ENCODE measurements around the gene MEGF8.
"Not testable (repeated sequence)": the region's sequence is repeated elsewhere in the genome, so short reads cannot be mapped to it uniquely, and the experiment has no call there.

Gene MEGF8

GRCh38 chr19:42313096-42313839 is 12.2 kb upstream of the MEGF8 start, which contains the start of gene TMEM145:
TMEM145 (plus strand) TSS chr19:42313309; CDS start chr19:42313377, 68 bp downstream.
- DNase-seq = no peak

GRCh38 chr19:42313840-42314755 is 11.3 kb upstream of the MEGF8 start:
- DNase-seq = no peak

DNA sequence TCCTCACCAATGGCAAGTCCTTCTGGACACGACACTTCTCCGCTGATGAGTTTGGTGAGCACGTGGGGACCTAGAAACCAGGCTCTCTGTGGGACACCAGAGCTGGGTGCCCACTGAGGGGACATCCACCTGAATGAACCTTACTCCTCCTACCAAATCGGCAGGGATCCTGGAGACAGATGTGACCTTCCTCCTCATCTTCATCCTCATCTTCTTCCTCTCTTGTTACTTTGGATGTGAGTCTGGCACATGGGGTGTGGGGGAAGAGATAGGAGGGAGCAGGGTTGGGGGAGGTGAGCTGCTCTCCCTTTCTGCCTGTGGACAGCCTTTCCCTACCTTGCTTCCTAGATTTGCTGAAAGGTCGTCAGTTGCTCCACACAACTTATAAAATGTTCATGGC is 10.4 kb upstream of the MEGF8 start:
- no peak for DNase-seq

DNA sequence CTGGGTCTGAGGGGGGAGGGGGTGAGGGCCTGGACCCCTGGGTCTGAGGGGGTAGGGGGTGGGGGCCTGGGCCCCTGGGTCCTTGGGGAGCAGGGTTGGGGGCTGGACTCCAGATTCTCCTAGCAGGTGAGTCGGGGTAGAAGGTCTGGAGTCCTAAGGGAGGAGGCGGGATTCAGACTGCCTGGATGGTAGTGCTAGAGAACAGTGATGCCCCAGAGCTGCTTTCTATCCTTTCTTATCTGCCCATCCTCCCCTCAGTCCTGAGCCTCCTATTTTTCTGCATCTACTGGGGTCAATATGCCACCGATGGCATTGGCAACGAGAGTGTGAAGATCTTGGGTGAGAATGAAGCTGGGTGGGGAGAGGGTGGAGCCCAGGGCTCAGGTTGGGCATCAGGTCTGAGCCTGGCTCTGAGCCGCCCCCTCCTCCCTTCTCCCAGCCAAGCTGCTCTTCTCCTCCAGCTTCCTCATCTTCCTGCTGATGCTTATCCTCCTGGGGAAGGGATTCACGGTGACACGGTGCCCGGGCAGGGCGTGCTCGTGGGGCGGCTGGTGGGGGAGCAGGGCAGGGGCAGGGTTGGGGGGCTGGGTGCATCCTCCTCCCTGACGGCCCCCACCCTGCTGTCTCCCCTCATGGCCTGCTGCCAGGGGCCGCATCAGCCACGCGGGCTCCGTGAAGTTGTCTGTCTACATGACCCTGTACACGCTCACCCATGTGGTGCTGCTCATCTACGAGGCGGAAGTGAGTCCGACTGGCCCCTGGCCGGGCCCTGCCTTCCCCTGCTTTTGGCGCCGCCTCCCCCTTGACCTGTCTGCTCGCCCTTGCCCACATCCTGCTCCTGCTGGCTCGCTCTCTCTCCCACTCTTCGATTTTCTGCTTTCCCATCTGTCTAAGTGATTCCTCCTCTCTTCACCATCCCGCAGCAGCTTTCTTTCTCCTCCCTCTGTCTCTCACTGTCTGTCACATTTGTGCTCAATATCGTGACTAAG is 8.9 kb upstream of the MEGF8 start:
- DNase-seq = no peak

GRCh38 chr19:42317535-42317934 is 7.9 kb upstream of the MEGF8 start:
- no peak for DNase-seq

DNA sequence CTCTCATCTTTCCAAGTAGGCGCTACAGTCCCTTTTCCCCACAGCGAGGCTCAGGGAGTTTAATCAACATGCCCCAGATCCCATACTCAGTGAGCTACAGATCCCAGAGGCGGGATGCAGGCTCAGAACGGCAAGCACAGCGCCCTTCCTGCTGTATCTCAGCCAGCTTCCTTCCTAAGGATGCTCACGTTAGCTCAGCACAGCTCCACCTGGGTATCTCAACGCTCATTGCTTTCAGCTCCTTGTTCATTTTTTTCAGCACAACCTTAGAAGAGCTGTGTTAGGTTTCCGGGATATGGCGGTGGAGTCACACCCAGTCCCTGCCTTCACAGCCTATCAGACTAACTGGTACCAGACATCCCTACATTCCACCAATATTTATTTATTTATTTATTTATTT is 3.1 kb upstream of the MEGF8 start:
- no peak for DNase-seq

- no peak for DNase-seq
Observed at GRCh38 chr19:42323473-42323851, 2.0 kb upstream of the MEGF8 start.

- DNase-seq = no peak
Observed at GRCh38 chr19:42323852-42324654, 1.4 kb upstream of the MEGF8 start.

- DNase-seq = no peak
Observed at GRCh38 chr19:42324655-42325307, 654 bp upstream of the MEGF8 start.

GRCh38 chr19:42325896-42326771 is 699 bp downstream of the MEGF8 start:
- peak; percentile 18 for DNase-seq

DNA sequence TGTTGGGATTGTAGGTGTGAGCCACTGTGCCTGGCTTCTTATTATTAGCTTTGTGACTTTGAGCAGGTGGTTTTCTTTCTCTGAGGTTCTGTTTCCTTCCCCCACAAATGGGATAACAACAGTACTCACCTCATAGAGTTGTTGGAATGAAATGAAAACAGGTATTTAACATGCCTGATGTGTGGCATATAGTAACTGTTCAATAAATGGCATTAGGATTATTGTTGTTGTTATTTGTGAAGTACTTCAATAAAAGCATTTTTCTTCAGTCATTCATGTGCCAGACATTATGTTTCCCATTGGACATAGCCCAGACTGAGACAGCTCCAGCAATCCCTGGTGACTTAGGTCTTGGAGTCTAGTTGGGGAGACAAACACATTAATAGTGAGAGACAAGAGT is 1.5 kb downstream of the MEGF8 start:
- DNase-seq = no peak

GRCh38 chr19:42327381-42327780 is 1.9 kb downstream of the MEGF8 start:
- DNase-seq = no peak

DNA sequence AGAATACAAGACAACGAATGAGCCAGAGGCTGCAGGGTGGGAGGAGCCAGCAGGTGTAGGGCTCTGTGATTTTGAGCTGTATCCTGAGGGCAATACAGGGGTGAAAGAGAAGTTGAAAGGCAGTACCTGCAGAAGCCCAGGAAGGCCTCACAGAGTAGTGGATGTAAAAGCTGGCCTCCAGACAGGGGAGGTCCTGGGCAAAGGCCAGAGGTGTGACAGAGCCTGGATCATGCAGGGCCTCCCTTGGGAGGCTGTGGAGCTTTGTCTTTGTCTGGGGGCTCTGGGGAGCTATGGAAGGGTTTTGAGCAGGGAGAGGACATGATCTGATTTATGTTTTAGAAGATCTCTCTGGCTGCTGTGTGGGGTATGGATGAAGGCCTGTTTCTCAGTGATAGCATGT is 2.7 kb downstream of the MEGF8 start:
- DNase-seq = no peak

GRCh38 chr19:42328854-42329253 is 3.4 kb downstream of the MEGF8 start:
- no peak for DNase-seq

DNA sequence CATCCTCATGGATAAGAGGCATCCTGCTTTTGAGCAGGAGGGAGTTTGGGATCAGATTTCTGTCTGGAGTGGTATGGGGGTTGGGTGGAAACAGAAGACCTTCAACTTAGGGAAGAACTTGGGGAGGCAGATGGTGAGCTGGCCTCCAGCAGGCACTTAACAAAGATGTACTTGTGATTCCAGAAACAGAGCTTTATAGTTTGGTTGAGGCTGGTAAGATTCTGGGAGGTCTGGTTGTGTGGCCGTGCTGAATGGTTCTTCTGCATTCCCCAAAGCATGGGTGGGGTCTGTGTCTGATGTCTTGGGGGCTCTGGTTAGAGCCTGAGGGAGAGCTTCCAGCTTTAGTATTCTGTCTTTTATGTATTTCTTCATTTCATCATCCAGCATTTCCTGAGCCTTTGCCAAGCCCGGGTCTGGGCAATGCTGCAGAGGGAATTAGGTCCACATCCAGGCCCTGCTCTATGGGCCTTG is 4.8 kb downstream of the MEGF8 start:
- DNase-seq = no peak

- DNase-seq = not testable (repeated sequence)
Observed at GRCh38 chr19:42331333-42331732, 5.9 kb downstream of the MEGF8 start.

DNA sequence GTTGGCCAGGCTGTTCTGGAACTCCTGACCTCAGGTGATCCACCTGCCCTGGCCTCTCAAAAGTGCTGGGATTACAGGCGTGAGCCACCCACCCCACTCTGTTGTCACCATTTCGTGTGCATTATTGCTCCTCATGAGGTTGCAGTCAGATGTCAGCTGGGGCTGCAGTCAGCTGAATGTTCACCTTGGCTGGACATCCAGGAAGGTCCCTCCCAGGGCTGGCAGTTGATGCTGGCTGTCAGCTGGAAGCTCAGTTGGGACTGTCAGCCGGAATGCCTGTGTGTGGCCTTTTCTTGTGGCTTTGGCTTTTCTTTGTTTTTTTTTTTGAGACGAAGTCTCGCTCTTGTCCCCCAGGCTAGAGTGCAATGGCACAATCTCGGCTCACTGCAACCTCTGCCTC is 6.6 kb downstream of the MEGF8 start:
- DNase-seq = no peak

GRCh38 chr19:42333018-42333417 is 7.6 kb downstream of the MEGF8 start:
- DNase-seq = no peak

DNA sequence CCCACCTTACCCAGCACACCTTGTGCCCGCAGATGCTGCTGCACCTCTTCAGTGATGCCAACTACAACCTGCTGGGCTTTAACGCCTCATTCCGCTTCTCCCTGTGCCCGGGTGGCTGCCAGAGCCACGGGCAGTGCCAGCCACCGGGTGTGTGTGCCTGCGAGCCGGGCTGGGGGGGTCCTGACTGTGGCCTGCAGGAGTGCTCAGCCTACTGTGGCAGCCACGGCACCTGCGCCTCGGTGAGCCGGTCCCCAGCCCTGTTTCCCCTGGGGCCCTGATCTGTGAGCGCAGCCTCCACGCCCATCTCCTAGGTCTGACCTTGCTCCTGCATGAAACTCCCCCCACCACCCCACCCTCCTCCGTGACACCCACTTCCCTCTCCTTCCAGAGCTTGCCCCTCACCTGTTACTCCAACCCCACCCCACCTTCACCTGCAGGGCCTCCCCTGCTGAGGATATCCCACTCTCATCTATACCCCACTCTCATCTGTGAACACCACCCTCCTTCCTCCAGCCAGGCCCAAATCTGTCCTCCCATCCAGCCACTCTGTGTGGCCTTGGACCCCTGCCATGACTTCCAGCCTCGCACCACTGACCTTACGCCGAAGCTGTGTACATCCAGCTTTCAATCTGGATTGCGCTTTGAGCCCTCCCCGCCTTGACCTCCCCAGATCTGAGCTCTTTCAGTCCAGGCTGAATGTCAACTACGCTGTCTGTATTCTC is 8.7 kb downstream of the MEGF8 start:
- DNase-seq = no peak
